ENCODE measurements around the gene EIF4E.

The EIF4E gene

GRCh38 chr4:98963538-98964433, 34.9 kb upstream of the EIF4E start:
- no peak for DNase-seq (ENCODE audit: low spot score)
- TF ChIP-seq CTCF (IDR thresholded peaks at IDR 0.05; ENCODE audit: extremely low read depth, missing control alignments) = no peak

GRCh38 chr4:98961770-98962169, 32.8 kb upstream of the EIF4E start:
- TF ChIP-seq CTCF (IDR thresholded peaks at IDR 0.05; ENCODE audit: extremely low read depth, missing control alignments) = no peak
- DNase-seq (ENCODE audit: low spot score) = no peak

- TF ChIP-seq CTCF (IDR thresholded peaks at IDR 0.05; ENCODE audit: extremely low read depth, missing control alignments) = no peak
- DNase-seq (ENCODE audit: low spot score) = no peak
Observed at GRCh38 chr4:98959411-98959810, 30.5 kb upstream of the EIF4E start.

- no peak for TF ChIP-seq CTCF (IDR thresholded peaks at IDR 0.05; ENCODE audit: extremely low read depth, missing control alignments)
- DNase-seq (ENCODE audit: low spot score) = no peak
Observed at GRCh38 chr4:98958065-98958464, 29.1 kb upstream of the EIF4E start.

GRCh38 chr4:98955229-98955628, 26.3 kb upstream of the EIF4E start:
- TF ChIP-seq CTCF (IDR thresholded peaks at IDR 0.05; ENCODE audit: extremely low read depth, missing control alignments) = no peak
- no peak for DNase-seq (ENCODE audit: low spot score)

GRCh38 chr4:98951710-98952109, 22.8 kb upstream of the EIF4E start:
- no peak for TF ChIP-seq CTCF (IDR thresholded peaks at IDR 0.05; ENCODE audit: extremely low read depth, missing control alignments)
- no peak for DNase-seq (ENCODE audit: low spot score)

GRCh38 chr4:98950925-98951324, 22.0 kb upstream of the EIF4E start:
- TF ChIP-seq CTCF (IDR thresholded peaks at IDR 0.05; ENCODE audit: extremely low read depth, missing control alignments) = no peak
- no peak for DNase-seq (ENCODE audit: low spot score)
